Measurements from ENCODE around the gene SERTAD2.
A peak's percentile ranks its signal among the peaks of the same experiment; 100 is the strongest.

SERTAD2 gene

GRCh38 chr2:64653109-64654062 is at the start of gene SERTAD2:
TSS of gene SERTAD2 (minus strand) at chr2:64653913. CDS start at chr2:64636871, 17,042 bp downstream.
- DNase-seq (ENCODE audit: low spot score) = peak; percentile 88

DNA sequence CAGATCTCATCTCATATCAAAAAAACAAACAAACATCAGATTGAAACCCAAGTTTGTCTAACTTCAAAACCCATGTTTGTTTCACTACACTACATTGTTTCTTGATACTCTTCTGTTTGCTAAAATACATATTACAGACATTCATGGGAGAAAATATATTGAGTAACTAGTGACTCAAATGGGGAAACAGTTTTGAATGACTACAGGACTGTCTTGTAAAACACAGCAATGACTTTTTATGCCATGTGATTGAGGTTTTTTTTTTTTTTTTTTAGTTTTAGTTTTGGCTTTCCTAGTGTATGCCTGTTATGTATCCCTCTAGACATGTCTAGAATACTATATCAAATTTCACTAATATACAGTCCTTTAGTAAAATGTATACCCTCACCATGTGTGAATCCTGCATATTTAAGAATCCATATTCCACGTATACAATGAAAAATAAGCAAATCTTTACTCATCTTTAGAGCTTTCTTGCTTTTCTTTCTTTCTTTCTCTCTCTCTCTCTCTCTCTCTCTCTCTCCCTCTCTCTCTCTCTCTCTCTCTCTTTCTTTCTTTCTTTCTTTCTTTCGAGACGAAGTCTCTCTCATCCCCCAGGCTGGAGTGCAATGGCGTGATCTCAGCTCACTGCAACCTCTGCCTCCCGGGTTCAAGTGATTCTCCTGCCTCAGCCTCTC is 46.6 kb upstream of the SERTAD2 start:
- DNase-seq (ENCODE audit: low spot score) = no peak

- DNase-seq (ENCODE audit: low spot score) = no peak
These were observed 46.0 kb upstream of the SERTAD2 start for GRCh38 chr2:64699712-64700111.

DNA sequence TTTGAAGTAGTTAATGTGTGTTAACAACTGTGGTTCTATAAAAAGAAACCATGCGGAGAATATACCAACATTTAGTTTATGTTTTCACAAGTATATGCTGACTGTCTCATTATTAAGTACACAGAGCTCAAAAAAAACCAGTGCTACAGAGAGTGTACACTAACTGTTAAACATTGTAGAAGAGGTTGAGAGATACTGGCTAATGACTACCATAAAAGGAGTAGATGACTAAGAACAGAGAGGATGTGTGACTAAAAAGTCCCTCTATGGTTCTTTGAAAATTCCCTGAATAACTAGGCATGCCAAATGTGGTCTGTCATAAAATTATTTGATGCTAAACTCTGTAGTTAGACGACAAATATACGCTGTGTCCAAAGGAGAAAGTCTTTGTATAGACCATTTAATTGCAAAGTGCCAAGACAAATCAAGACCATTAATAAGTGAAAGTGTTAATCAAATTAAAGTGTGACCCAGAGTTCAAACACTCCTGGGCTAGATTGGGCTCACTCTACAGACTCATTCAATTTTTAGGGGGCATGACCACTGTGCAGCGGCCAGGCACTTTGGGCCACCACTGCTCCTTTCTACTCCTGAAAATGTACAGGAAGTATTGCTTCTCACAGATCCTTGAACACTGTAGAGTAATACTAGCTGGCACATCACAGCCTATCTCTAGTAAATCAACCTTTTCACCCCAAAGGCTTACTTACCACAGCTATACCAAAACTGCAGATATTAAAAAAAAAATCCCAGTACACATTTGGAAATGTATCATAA is 45.1 kb upstream of the SERTAD2 start:
- no peak for DNase-seq (ENCODE audit: low spot score)

- DNase-seq (ENCODE audit: low spot score) = no peak
These were observed 44.5 kb upstream of the SERTAD2 start for GRCh38 chr2:64698177-64698643.

- no peak for DNase-seq (ENCODE audit: low spot score)
These were observed 43.8 kb upstream of the SERTAD2 start for GRCh38 chr2:64697297-64698176.

DNA sequence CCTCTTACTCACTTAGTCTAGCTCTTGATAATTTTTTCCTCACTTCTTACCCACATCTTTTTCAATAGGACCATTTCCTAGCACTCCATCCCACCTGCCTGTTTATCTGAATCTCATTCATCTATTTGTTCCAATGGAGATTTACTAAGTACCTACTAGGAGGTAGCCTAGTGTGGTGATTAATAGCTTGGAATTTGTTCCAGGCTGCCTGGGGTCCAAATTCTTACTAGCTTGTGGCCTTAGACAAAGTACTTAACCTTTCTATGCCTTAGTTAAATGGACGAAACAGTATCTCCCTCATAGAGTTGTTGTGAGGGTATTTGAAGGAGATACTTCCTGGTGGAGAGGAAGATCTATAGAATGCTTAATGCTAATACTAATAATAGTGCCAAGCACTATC is 42.9 kb upstream of the SERTAD2 start:
- DNase-seq (ENCODE audit: low spot score) = no peak

DNA sequence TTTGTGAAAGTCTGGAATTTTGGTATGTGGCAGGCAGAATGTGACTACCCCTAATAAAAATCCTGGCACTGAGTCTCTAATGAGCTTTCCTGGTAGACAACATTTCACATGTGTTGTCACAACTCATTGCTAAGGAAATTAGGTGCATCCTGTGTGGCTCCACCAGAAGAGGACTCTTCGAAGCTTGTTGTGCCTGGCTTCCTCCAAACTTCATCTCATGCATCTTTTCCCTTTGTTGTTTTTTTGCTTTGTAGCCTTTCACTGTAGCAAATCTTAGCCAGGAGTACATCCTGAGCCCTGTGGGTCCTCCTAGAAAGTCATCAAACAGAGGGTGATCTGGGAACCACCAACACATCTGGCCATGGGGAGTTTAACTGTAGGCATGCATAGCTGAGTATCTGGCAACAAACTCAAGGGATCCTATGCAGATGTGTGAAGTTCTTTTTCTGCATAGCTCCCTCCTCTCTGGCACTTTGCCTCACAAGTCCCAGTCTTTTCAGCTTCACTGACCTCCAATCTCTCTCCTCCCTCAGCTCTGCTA is 42.1 kb upstream of the SERTAD2 start:
- no peak for DNase-seq (ENCODE audit: low spot score)

GRCh38 chr2:64692401-64692800 is 38.7 kb upstream of the SERTAD2 start:
- no peak for DNase-seq (ENCODE audit: low spot score)

DNA sequence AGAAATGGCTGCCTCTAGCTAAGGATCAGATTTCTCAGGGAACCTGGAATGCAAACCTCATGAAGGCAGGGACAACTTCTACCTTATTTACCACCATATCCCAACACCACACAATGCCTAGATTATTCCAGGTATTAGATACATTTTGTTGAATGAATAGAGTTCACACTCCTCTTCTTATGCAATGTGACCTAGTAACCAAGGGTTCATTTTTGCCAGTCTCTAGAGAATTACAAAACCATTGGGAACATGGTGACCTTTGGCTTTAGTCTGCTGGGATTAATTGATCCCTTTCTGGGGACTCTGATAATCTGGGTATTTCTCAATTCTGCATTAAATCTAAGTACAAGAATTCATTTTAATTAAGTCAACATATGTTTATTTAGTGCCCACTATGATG is 35.2 kb upstream of the SERTAD2 start:
- DNase-seq (ENCODE audit: low spot score) = no peak

GRCh38 chr2:64686283-64686956 is 32.7 kb upstream of the SERTAD2 start:
- no peak for DNase-seq (ENCODE audit: low spot score)

DNA sequence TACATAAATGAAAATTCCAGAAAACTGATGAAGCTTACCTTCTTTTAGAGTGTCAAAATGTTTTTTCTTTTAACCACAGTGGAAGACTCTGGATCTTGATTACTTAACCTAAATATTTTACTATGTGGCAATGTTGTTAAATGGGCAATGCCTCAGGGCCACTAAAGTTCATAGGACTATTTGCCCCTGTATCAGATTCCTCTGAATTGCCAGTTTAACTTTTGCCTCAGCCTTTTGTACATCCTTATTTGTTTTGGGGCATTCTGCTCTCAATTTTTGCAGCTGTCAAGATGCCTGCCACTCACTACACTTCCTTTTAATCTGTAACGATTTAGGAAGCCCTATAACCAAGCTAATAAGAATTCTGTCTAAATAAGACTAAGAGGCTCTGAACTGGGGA is 31.7 kb upstream of the SERTAD2 start:
- no peak for DNase-seq (ENCODE audit: low spot score)

DNA sequence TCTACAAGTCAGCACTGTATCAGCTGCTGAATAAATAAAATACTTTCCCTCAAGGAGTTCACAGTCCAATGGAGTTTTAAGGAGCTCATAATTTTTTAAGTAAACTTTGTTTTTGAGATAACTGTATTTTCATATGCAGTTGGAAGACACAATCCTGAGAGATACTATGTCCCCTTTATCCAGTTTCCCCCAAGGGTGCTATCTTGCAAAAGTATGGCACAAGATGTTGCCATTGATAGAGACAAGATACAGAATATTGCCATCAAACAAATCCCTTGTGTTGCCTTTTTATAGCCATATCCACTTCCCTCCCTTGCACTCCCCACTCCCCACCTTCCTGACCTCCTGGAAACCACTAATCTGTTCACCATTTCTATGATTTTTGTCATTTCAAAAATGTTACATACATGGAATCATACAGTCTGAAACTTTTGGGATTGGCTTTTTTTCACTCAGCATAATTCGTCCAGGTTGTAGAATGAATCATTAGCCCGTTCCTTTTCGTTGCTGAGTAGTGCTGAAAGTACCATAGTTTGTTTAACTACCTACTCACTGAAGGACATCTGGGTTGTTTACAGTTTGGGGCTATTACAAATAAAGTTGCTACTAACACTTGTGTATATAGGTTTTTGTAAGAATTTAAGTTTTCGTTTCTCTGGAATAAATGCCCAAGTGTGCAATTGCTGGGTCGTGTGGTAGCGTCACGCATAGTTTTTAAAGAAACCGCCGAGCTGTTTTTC is 30.2 kb upstream of the SERTAD2 start:
- no peak for DNase-seq (ENCODE audit: low spot score)

DNA sequence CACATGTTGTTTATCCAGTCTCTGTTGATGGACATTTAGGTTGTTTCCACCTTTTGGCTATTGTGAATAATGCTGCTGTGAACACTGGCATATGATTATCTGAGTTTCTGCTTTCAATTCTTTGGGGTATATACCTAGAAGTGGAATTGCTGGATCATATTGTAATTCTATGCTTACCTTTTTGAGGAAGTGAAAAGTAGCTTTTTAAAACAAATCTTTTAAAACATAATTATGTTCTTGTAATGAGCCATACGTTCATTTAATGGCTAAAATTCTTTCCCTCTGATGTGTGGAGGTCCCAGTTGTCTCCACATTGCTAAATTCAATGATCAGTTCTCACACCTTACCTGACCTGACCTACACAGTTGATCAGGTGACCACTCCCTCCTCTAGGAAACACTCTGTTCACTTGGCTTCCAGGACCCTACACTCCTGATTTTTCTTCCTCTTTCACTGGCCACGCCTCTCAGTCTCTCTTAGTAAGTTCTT is 27.8 kb upstream of the SERTAD2 start:
- no peak for DNase-seq (ENCODE audit: low spot score)

- no peak for DNase-seq (ENCODE audit: low spot score)
These were observed 26.1 kb upstream of the SERTAD2 start for GRCh38 chr2:64679673-64680425.

DNA sequence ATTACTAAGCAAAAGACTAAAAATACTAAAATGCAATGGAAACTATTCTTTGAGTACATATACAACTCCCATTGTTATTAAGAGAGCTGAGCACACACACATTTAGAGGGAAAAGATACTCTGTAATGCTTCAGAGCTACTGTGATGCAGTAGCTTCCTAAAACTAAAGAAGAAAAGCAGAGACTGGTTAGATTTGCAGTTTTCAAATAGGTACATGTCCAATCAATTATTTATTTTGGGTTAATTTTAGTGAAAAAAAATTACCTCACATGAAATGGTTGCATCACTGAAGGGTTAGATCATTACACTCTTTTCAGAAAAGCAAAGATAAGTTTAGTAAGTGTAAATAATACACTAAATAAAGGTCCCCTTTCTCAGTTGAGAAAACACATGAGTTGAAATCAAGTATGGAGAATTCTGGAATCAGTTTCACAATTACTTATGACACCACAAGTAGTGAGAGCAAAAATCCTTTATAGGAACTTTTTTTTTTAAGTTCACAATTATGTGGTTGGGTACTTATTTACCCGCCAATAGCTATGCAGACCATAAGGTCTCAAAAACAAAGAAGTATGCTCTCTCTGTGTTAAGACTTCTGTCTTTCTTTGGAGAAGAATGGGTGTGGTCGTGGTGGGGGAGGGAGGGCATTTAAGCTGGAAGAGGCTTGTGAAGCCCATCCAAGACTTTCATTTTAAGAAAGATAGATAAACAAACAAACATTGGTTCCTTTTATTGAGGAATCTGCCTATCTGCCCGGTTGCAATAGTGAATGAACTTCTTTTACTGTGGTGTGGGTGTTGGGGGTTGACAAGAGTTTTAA is 25.3 kb upstream of the SERTAD2 start:
- DNase-seq (ENCODE audit: low spot score) = no peak

DNA sequence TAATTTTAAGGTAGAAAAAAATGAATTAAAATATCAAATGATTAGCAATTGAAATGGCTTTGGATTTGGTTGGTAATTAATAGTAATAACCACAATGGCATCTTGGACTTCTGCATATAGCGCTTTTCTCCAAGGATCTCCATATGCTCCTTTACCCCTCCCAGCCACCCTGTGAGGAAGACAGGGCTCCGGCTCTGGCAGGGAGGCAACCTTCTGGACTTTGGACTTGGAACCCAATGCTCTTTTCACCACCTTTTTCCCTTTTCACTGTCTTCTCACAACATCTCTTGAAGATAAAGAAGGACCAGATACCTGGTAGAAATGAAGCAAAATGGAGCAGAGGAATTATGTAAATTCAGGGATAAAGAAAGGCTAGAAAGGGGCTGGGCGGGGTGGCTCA is 23.8 kb upstream of the SERTAD2 start:
- DNase-seq (ENCODE audit: low spot score) = no peak

- no peak for DNase-seq (ENCODE audit: low spot score)
These were observed 22.1 kb upstream of the SERTAD2 start for GRCh38 chr2:64675860-64676259.

Measured in globus pallidus (tissue), 1 donor.